ENCODE measurements around the gene SPPL3. TPM values are rescaled to one million over a fixed set of nuclear protein-coding genes. Genes with fewer than 3 reads are reported as not detected.

SPPL3 gene
- polyA plus RNA-seq, 1 of the 3 experiments (the other 2 are of a cell fraction): 18.8 TPM

DNA sequence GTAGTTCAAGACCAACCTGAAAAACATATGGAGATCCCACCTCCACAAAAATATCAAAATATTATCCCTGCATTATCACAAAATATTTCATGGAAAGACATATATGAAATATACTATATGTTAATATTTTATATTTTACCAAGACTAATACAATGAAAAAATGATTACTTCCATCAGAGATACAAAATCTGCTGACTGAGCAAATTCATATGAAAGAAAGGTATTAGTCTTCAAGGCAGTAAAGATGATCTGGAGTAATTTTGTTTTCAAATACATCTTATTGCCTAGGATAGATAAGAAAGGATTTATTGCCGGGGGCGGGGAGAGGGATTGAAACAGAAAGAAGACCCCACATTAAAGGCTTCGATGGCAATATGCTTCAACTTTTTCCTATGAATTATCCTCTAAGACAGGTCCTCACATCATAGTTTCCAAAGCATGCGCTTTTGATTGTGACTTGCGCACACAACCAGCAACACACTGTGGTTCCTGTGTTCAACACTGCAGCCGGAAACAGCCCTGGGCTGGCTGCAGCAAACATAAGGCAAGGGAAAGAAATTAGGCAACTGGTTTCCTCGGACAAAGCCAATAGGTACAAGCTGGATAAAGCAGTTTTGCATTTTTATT, 83.2 kb downstream of the SPPL3 start (continued):
- TF ChIP-seq GATA2 (CRISPR knock-in tag; IDR thresholded peaks at IDR 0.05) (no peak), EP300 (IDR thresholded peaks at IDR 0.05; ENCODE audit: borderline replicate concordance in 1 of 2, low read depth in 1 of 2, low read length in 1 of 2) (no peak), MEF2A (IDR thresholded peaks at IDR 0.05; ENCODE audit: borderline replicate concordance, low read depth) (no peak)

DNA sequence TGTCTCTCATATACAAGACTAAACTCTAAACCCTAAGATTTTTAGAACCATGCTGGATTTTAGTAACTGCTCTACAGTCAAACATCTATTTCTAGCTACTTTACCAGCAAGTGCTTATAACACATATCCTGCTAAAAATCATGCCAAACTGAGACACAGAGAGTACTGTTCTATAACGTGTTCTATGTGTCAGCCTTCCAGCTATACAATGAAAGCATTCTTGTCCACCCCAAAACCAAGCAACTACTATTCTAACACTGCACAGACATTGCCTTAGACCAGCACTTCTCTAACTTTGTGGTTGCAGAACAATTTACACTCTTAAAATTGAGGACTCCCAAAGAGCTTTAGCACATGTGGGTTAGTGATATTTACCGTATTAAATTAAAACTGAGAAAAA, 85.7 kb downstream of the SPPL3 start:
- POLR2A ChIA-PET: no interaction called here
- WGBS (ENCODE audit: low lambda C conversion rate): 91% methylated on average over 2 of the region's 2 CpGs
- DNase-seq: no peak
- Histone ChIP-seq H3K27me3 (ENCODE audit: insufficient read depth) (no peaks in the 10 kb centered on the region), H3K27ac (ENCODE audit: low read depth in 2 of 2, low read length in 1 of 2) (no peak overlapping the region), H3K4me3 (ENCODE audit: low read depth in 2 of 2, low read length in 1 of 2) (no peak overlapping the region), H3K36me3 (replicated peaks in 1 of 2; ENCODE audit: control insufficient read depth in 1 of 2, insufficient read depth in 2 of 2, low read length in 1 of 2) (peaks cover 0 to 5% of the 10 kb centered on the region in 2 experiments), H3F3A (replicated peaks; ENCODE audit: insufficient read depth) (no peaks in the 10 kb centered on the region), H3K9me3 (no peaks in the 10 kb centered on the region), H2AFZ (ENCODE audit: low read depth) (no peak overlapping the region), H3K9ac (no peak overlapping the region), H3K4me2 (no peak overlapping the region), H3K79me2 (ENCODE audit: insufficient read depth) (peaks cover 34% of the 10 kb centered on the region), H3K9me2 (no peaks in the 10 kb centered on the region), H4K20me1 (ENCODE audit: insufficient read depth) (peaks cover 12% of the 10 kb centered on the region), H3K4me1 (ENCODE audit: control insufficient read depth in 1 of 2, insufficient read depth in 2 of 2, low read depth in 1 of 2, low read length in 1 of 2) (no peaks in the 10 kb centered on the region)
- TF ChIP-seq, protein P1, sequence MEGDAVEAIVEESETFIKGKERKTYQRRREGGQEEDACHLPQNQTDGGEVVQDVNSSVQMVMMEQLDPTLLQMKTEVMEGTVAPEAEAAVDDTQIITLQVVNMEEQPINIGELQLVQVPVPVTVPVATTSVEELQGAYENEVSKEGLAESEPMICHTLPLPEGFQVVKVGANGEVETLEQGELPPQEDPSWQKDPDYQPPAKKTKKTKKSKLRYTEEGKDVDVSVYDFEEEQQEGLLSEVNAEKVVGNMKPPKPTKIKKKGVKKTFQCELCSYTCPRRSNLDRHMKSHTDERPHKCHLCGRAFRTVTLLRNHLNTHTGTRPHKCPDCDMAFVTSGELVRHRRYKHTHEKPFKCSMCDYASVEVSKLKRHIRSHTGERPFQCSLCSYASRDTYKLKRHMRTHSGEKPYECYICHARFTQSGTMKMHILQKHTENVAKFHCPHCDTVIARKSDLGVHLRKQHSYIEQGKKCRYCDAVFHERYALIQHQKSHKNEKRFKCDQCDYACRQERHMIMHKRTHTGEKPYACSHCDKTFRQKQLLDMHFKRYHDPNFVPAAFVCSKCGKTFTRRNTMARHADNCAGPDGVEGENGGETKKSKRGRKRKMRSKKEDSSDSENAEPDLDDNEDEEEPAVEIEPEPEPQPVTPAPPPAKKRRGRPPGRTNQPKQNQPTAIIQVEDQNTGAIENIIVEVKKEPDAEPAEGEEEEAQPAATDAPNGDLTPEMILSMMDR (IDR thresholded peaks at IDR 0.05): no peak
- no peak for TF ChIP-seq GABPA (IDR thresholded peaks at IDR 0.05; ENCODE audit: low read depth)
- TF ChIP-seq YY1 (IDR thresholded peaks at IDR 0.05; ENCODE audit: low read depth): no peak
- TF ChIP-seq POLR2AphosphoS5 (IDR thresholded peaks at IDR 0.05; ENCODE audit: low read depth, low read length): no peak
- TF ChIP-seq, protein P2, sequence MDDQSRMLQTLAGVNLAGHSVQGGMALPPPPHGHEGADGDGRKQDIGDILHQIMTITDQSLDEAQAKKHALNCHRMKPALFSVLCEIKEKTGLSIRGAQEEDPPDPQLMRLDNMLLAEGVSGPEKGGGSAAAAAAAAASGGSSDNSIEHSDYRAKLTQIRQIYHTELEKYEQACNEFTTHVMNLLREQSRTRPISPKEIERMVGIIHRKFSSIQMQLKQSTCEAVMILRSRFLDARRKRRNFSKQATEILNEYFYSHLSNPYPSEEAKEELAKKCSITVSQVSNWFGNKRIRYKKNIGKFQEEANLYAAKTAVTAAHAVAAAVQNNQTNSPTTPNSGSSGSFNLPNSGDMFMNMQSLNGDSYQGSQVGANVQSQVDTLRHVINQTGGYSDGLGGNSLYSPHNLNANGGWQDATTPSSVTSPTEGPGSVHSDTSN (IDR thresholded peaks at IDR 0.05): no peak
- no peak for TF ChIP-seq CHD2 (IDR thresholded peaks at IDR 0.05; ENCODE audit: low read length, partially characterized antibody)
- CTCF ChIA-PET: no interaction called here

DNA sequence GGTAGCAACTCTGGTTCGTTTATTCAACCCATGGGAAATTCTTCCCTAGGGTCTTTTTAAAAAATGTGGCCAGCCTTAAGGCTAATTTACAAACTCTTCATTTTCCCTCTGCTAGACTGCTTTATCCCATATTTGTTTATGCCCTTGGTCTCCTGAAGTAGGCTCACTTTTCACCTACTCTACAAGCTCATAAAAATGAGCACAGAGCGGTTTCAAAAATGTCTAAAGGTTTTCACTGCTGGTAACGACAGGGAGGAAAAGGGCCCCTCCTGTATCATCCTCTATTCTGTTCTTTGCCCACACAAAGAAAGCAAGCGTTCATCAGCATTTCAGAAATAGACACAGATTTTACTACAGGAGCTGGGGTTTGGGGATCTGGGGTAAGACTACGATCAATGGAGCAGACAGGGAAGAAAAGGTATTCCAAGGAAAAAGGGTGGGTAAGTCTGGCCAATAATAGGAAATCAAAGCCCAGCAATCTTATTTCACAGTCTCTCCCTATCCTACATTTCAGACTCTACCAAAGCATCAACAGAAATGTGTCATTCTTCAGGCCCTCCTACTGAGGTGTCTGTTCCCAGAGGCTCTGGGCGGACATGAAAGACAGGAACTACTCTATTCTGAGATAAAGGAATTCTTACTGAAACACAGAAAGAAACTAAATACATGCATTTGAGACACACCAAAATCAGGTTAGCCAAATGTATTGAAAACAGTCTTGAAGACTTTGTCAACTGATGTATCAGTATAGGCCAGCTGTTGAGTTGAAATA, 86.4 kb downstream of the SPPL3 start:
- Histone ChIP-seq H3F3A (replicated peaks; ENCODE audit: insufficient read depth) (no peaks in the 10 kb centered on the region), H3K4me1 (ENCODE audit: control insufficient read depth in 1 of 2, insufficient read depth in 2 of 2, low read depth in 1 of 2, low read length in 1 of 2) (no peaks in the 10 kb centered on the region), H3K4me3 (ENCODE audit: low read depth in 2 of 2, low read length in 1 of 2) (no peak overlapping the region), H3K79me2 (ENCODE audit: insufficient read depth) (peaks cover 30% of the 10 kb centered on the region), H3K27me3 (ENCODE audit: insufficient read depth) (no peaks in the 10 kb centered on the region), H3K9me2 (no peaks in the 10 kb centered on the region), H3K9me3 (no peaks in the 10 kb centered on the region), H3K36me3 (replicated peaks in 1 of 2; ENCODE audit: control insufficient read depth in 1 of 2, insufficient read depth in 2 of 2, low read length in 1 of 2) (peaks cover 0 to 5% of the 10 kb centered on the region in 2 experiments), H4K20me1 (ENCODE audit: insufficient read depth) (peaks cover 12% of the 10 kb centered on the region), H3K4me2 (no peak overlapping the region), H3K27ac (ENCODE audit: low read depth in 2 of 2, low read length in 1 of 2) (no peak overlapping the region), H2AFZ (ENCODE audit: low read depth) (no peak overlapping the region), H3K9ac (no peak overlapping the region)
- no peak for DNase-seq
- CTCF ChIA-PET: interaction anchor here (0.5 kb wide), 1 partner anchor 457 kb away, joined by 3 read pairs; no protein-coding TSS in a partner anchor
- no peak for TF ChIP-seq SMC3 (IDR thresholded peaks at IDR 0.05; ENCODE audit: low read depth, low read length)
- no peak for TF ChIP-seq MXI1 (IDR thresholded peaks at IDR 0.05; ENCODE audit: low read depth, low read length)
- no peak for TF ChIP-seq FOSL2 (IDR thresholded peaks at IDR 0.05; ENCODE audit: borderline replicate concordance, low read depth)
- TF ChIP-seq GABPA (IDR thresholded peaks at IDR 0.05; ENCODE audit: low read depth): no peak
- no peak for TF ChIP-seq EP300 (IDR thresholded peaks at IDR 0.05; ENCODE audit: borderline replicate concordance in 1 of 2, low read depth in 1 of 2, low read length in 1 of 2)
- TF ChIP-seq CHD2 (IDR thresholded peaks at IDR 0.05; ENCODE audit: low read length, partially characterized antibody): no peak
- no peak for TF ChIP-seq RFX5 (IDR thresholded peaks at IDR 0.05; ENCODE audit: low read length)
- TF ChIP-seq ELF1 (IDR thresholded peaks at IDR 0.05): no peak
- no peak for TF ChIP-seq RCOR1 (IDR thresholded peaks at IDR 0.05; ENCODE audit: low read length)
- TF ChIP-seq, protein P2 (IDR thresholded peaks at IDR 0.05): no peak
- TF ChIP-seq RAD21 (IDR thresholded peaks at IDR 0.05; ENCODE audit: low read length): no peak
- TF ChIP-seq JUND (IDR thresholded peaks at IDR 0.05): no peak
- no peak for TF ChIP-seq EZH2phosphoT487 (IDR thresholded peaks at IDR 0.05; ENCODE audit: borderline replicate concordance, low read depth)
- no peak for TF ChIP-seq NFIC (IDR thresholded peaks at IDR 0.05; ENCODE audit: borderline replicate concordance)
- TF ChIP-seq, protein P3, sequence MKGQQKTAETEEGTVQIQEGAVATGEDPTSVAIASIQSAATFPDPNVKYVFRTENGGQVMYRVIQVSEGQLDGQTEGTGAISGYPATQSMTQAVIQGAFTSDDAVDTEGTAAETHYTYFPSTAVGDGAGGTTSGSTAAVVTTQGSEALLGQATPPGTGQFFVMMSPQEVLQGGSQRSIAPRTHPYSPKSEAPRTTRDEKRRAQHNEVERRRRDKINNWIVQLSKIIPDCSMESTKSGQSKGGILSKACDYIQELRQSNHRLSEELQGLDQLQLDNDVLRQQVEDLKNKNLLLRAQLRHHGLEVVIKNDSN (IDR thresholded peaks at IDR 0.05; ENCODE audit: borderline replicate concordance, low read depth): no peak
- WGBS (ENCODE audit: low lambda C conversion rate): 97% methylated on average over 6 of the region's 6 CpGs
- POLR2A ChIA-PET: no interaction called here
